Measurements from ENCODE around the gene ISLR.

ISLR gene

GRCh38 chr15:74209997-74210671 lies 36.6 kb downstream of the ISLR start:
- Histone ChIP-seq H3K27me3 (ENCODE audit: insufficient read depth, poor library complexity, severe bottlenecking) (peaks cover 5% of the 10 kb centered on the region), H3K27ac (replicated peaks) (no peak overlapping the region), H3K4me3 (replicated peaks; ENCODE audit: insufficient read depth, low read length) (no peak overlapping the region)
- DNase-seq (ENCODE audit: low read depth in 1 of 2, low spot score in 1 of 2) = no peak
- TF ChIP-seq CTCF (IDR thresholded peaks at IDR 0.05; ENCODE audit: insufficient read depth, low read length) = no peak
- no peak for TF ChIP-seq POLR2AphosphoS5 (IDR thresholded peaks at IDR 0.05; ENCODE audit: low read depth)
- TF ChIP-seq REST (IDR thresholded peaks at IDR 0.05; ENCODE audit: insufficient replicate concordance, low read depth) = no peak
- no peak for TF ChIP-seq GABPA (IDR thresholded peaks at IDR 0.05; ENCODE audit: low read depth)
- no peak for TF ChIP-seq SPI1 (IDR thresholded peaks at IDR 0.05; ENCODE audit: borderline replicate concordance, low read depth)

- Histone ChIP-seq H3K4me3 (replicated peaks; ENCODE audit: insufficient read depth, low read length) (no peak overlapping the region), H3K27ac (replicated peaks) (no peak overlapping the region), H3K27me3 (ENCODE audit: insufficient read depth, poor library complexity, severe bottlenecking) (peaks cover 5% of the 10 kb centered on the region)
- no peak for DNase-seq (ENCODE audit: low read depth in 1 of 2, low spot score in 1 of 2)
- no peak for TF ChIP-seq CTCF (IDR thresholded peaks at IDR 0.05; ENCODE audit: insufficient read depth, low read length)
- no peak for TF ChIP-seq SPI1 (IDR thresholded peaks at IDR 0.05; ENCODE audit: borderline replicate concordance, low read depth)
- no peak for TF ChIP-seq GABPA (IDR thresholded peaks at IDR 0.05; ENCODE audit: low read depth)
- no peak for TF ChIP-seq POLR2AphosphoS5 (IDR thresholded peaks at IDR 0.05; ENCODE audit: low read depth)
- no peak for TF ChIP-seq REST (IDR thresholded peaks at IDR 0.05; ENCODE audit: insufficient replicate concordance, low read depth)
Observed at GRCh38 chr15:74210729-74211128, 37.2 kb downstream of the ISLR start.

- peaks cover 5% of the 10 kb centered on the region for H3K27me3 ChIP-seq (ENCODE audit: insufficient read depth, poor library complexity, severe bottlenecking)
- no peak overlapping the region for H3K27ac ChIP-seq (replicated peaks)
- TF ChIP-seq REST (IDR thresholded peaks at IDR 0.05; ENCODE audit: insufficient replicate concordance, low read depth) = no peak
- TF ChIP-seq SPI1 (IDR thresholded peaks at IDR 0.05; ENCODE audit: borderline replicate concordance, low read depth) = no peak
- no peak for TF ChIP-seq CTCF (IDR thresholded peaks at IDR 0.05; ENCODE audit: insufficient read depth, low read length)
- TF ChIP-seq POLR2AphosphoS5 (IDR thresholded peaks at IDR 0.05; ENCODE audit: low read depth) = no peak
- no peak for TF ChIP-seq GABPA (IDR thresholded peaks at IDR 0.05; ENCODE audit: low read depth)
- no peak for DNase-seq (ENCODE audit: low read depth in 1 of 2, low spot score in 1 of 2)
- no peak overlapping the region for H3K4me3 ChIP-seq (replicated peaks; ENCODE audit: insufficient read depth, low read length)
Observed at GRCh38 chr15:74211656-74212055, 38.1 kb downstream of the ISLR start.

Measured in HL-60 (cell line).